K562 (cell line): ENCODE results near the gene LTK. TPM values are rescaled to one million over a fixed set of nuclear protein-coding genes. Genes with fewer than 3 reads are reported as not detected.

ENCODE experiments used
- CCNT2 ChIP-seq: IDR thresholded peaks from 2 replicates; pipeline ENCODE4 v1.6.1; 2011; ENCODE audit warnings: borderline replicate concordance, low read depth, mild to moderate bottlenecking, moderate library complexity, mixed read lengths, low read length; ENCODE audit not compliant: insufficient read length; ENCODE audit errors: extremely low read depth
- CREB3 ChIP-seq: fragments of 450-650 bp; conservative IDR thresholded peaks from 2 replicates; pipeline ENCODE4 v1.6.1; 2016; ENCODE audit warnings: missing genetic modification characterization, low read depth, mild to moderate bottlenecking, missing compliant biosample characterization, moderate library complexity
- CTCF ChIP-seq, 3 experiments: IDR thresholded peaks in 2 of 3; conservative IDR thresholded peaks in 1 of 3; 2 replicates each; pipeline ENCODE4 v1.5.1; 2011 to 2012; ENCODE audit warnings: low read length in 3 of 3, mild to moderate bottlenecking in 3 of 3, control low read depth in 2 of 3, improper control_type of control experiment in 1 of 3, inconsistent platforms in 1 of 3, low read depth in 1 of 3, mixed read lengths in 1 of 3, moderate library complexity in 1 of 3; ENCODE audit not compliant: insufficient read depth in 2 of 3
- HBP1 ChIP-seq: fragments of 450-650 bp; formaldehyde crosslinking; IDR thresholded peaks from 2 replicates; pipeline ENCODE4 v1.4.0; 2022; ENCODE audit warnings: missing genetic modification characterization
- HDAC8 ChIP-seq: fragments of 450-650 bp; IDR thresholded peaks from 2 replicates; pipeline ENCODE4 v1.6.1; 2016; ENCODE audit warnings: mild to moderate bottlenecking, missing genetic modification characterization, moderate library complexity, missing compliant biosample characterization
- HEY1 ChIP-seq: fragments of 250-450 bp; sonication (Bioruptor Pico); IDR thresholded peaks from 2 replicates; pipeline ENCODE4 v1.5.0; 2020; ENCODE audit warnings: mild to moderate bottlenecking, moderate library complexity, borderline replicate concordance
- MAFF ChIP-seq: IDR thresholded peaks from 2 replicates; pipeline ENCODE4 v1.6.1; 2012; ENCODE audit warnings: low read length, improper control_type of control experiment
- MBD1 ChIP-seq: fragments of 250-450 bp; sonication (Bioruptor Pico); IDR thresholded peaks from 2 replicates; pipeline ENCODE4 v1.8.0; 2022; ENCODE audit warnings: inconsistent platforms
- PKNOX1 ChIP-seq: fragments of 450-650 bp; IDR thresholded peaks from 2 replicates; pipeline ENCODE4 v1.6.1; 2016
- SPI1 ChIP-seq: IDR thresholded peaks from 2 replicates; pipeline ENCODE4 v1.6.1; 2011; ENCODE audit warnings: low read depth, low read length, control low read depth, borderline replicate concordance
- ZBTB9 ChIP-seq: fragments of 450-650 bp; formaldehyde crosslinking; IDR thresholded peaks from 2 replicates; pipeline ENCODE4 v1.4.0; 2020; ENCODE audit warnings: mild to moderate bottlenecking, moderate library complexity
- ZNF124 ChIP-seq: sonication (generic); formaldehyde crosslinking; IDR thresholded peaks from 2 replicates; pipeline ENCODE4 v1.8.1; 2022; ENCODE audit warnings: missing genetic modification reagents
- ZNF384 ChIP-seq: IDR thresholded peaks from 2 replicates; pipeline ENCODE4 v1.6.1; 2012; ENCODE audit warnings: low read depth, low read length, improper control_type of control experiment
- ZNF589 ChIP-seq: fragments of 200-800 bp; sonication (Bioruptor generic); IDR thresholded peaks from 2 replicates; pipeline ENCODE4 v1.6.1; 2016; ENCODE audit warnings: low read depth, missing genetic modification characterization, missing compliant biosample characterization
- polyA plus RNA-seq, 8 experiments: library from polyadenylated mRNA; depleted of rRNA in 4 of 8; stranded (reverse) in 5 of 8; unstranded in 3 of 8; fragments of >200 nt; fragmentation: Nextera tagmentation in 2 of 8; fragmentation: Illumina TruSeq in 1 of 8; extraction: Ambion mirVana in 2 of 8; extraction: Trizol in 1 of 8; gene quantifications; 2 replicates each; pipeline versions ENCODE4 v1.2.1 to v1.2.3, GENCODE V29; 2011 to 2014; ENCODE audit warnings: inconsistent platforms in 1 of 8, missing spikeins in 1 of 8
- total RNA-seq, 7 experiments: library from RNA; depleted of rRNA in 6 of 7; stranded (reverse); fragments of >200 nt in 6 of 7; fragmentation: Illumina TruSeq in 2 of 7; extraction: Trizol in 2 of 7; gene quantifications; 2 replicates each; pipeline versions ENCODE4 v1.2.1 to v1.2.3, GENCODE V29; 2011 to 2021; ENCODE audit warnings: low replicate concordance in 1 of 7

The LTK gene
- total and polyA plus RNA-seq, 9 of the 15 experiments (the other 6 are each of a cell fraction or from before 2014, with no cell fraction given) = 0.25 to 4.4 (median 1.8) TPM

GRCh38 chr15:41558400-41559238 is 45.0 kb upstream of the LTK start, which contains the start of gene TYRO3 (continued):
- TF ChIP-seq PKNOX1 = no peak
- no peak for TF ChIP-seq SPI1
- TF ChIP-seq HEY1 (CRISPR knock-in tag) = no peak
- 0 out of 2 replicates have a peak, but pooled peaks have one; percentile 13 for TF ChIP-seq ZNF384
- no peak for TF ChIP-seq ZBTB9 (CRISPR knock-in tag)
- TF ChIP-seq ZNF124 (CRISPR knock-in tag) = no peak
- no peak for TF ChIP-seq HDAC8 (tag)
- peak in 2 of 3 experiments; percentile 48 to 62; a peak in 3 of 6 replicates for TF ChIP-seq CTCF (IDR thresholded peaks at IDR 0.05 in 2 of 3, conservative IDR thresholded peaks at IDR 0.05 in 1 of 3; ENCODE audit: insufficient read depth in 2 of 3, low read depth in 1 of 3, low read length in 3 of 3)
- TF ChIP-seq MAFF = no peak
- TF ChIP-seq MBD1 = no peak
- no peak for TF ChIP-seq ZNF589 (CRISPR knock-in tag)
- TF ChIP-seq CREB3 (tag) = no peak
- TF ChIP-seq HBP1 = 0 out of 2 replicates have a peak, but pooled peaks have one; percentile 5
- TF ChIP-seq CCNT2 = peak; percentile 73
